ENCODE measurements around the gene CAVIN1.
A peak's percentile ranks its signal among the peaks of the same experiment; 100 is the strongest.
"Not testable (repeated sequence)": the region's sequence is repeated elsewhere in the genome, so short reads cannot be mapped to it uniquely, and the experiment has no call there.

The CAVIN1 gene

GRCh38 chr17:42429726-42430447, 6.8 kb upstream of the CAVIN1 start:
- no peak for DNase-seq

GRCh38 chr17:42428141-42428944, 5.3 kb upstream of the CAVIN1 start:
- no peak for DNase-seq

GRCh38 chr17:42424991-42425610, 2.0 kb upstream of the CAVIN1 start:
- DNase-seq = no peak

- no peak for DNase-seq
Measured at GRCh38 chr17:42423766-42424165, 710 bp upstream of the CAVIN1 start.

- DNase-seq = no peak
Measured at GRCh38 chr17:42422412-42422957, 571 bp downstream of the CAVIN1 start.

GRCh38 chr17:42421507-42422338, 1.3 kb downstream of the CAVIN1 start:
- no peak for DNase-seq

GRCh38 chr17:42421136-42421506, 1.9 kb downstream of the CAVIN1 start:
- no peak for DNase-seq

GRCh38 chr17:42417981-42418380, 5.1 kb downstream of the CAVIN1 start:
- DNase-seq = not testable (repeated sequence)

- peak; percentile 29 for DNase-seq
Measured at GRCh38 chr17:42414704-42415409, 8.2 kb downstream of the CAVIN1 start.

- DNase-seq = no peak
Measured at GRCh38 chr17:42413464-42414040, 9.5 kb downstream of the CAVIN1 start.

- DNase-seq = no peak
Measured at GRCh38 chr17:42411905-42412679, 11.0 kb downstream of the CAVIN1 start.

GRCh38 chr17:42411361-42411760, 11.7 kb downstream of the CAVIN1 start:
- no peak for DNase-seq

- DNase-seq = no peak
Measured at GRCh38 chr17:42410319-42410685, 12.8 kb downstream of the CAVIN1 start.

GRCh38 chr17:42409523-42410318, 13.3 kb downstream of the CAVIN1 start:
- no peak for DNase-seq

GRCh38 chr17:42408061-42408460, 15.0 kb downstream of the CAVIN1 start:
- DNase-seq = no peak

GRCh38 chr17:42407289-42407836, 15.7 kb downstream of the CAVIN1 start:
- peak; percentile 37 for DNase-seq

GRCh38 chr17:42406615-42407288, 16.3 kb downstream of the CAVIN1 start:
- DNase-seq = no peak

- peak; percentile 75 for DNase-seq
Measured at GRCh38 chr17:42405963-42406495, 17.0 kb downstream of the CAVIN1 start.

GRCh38 chr17:42405076-42405475, 18.0 kb downstream of the CAVIN1 start:
- DNase-seq = no peak

Data from activated CD4-positive, alpha-beta T cell treated with anti-CD3 and anti-CD28 coated beads for 1 hour (primary cell).